ENCODE measurements around the gene DNAH12.

- TF ChIP-seq CTCF (IDR thresholded peaks at IDR 0.05) (no peak), POLR2A (IDR thresholded peaks at IDR 0.05) (no peak)
These were observed 25.7 kb downstream of the DNAH12 start for GRCh38 chr3:57518276-57518915.

Data from esophagus squamous epithelium (tissue), 4 donors.